GM12875 (cell line): ENCODE measurements around the gene GSG1.
"Not testable (repeated sequence)": the region's sequence is repeated elsewhere in the genome, so short reads cannot be mapped to it uniquely, and the experiment has no call there.

Experiments used
- H3K4me3 ChIP-seq: one replicate; pipeline ENCODE4 v1.5.1; 2011; ENCODE audit warnings: low read depth, low read length, control low read depth
- TF ChIP-seq, protein P1 (sequence below): IDR thresholded peaks from 2 replicates; pipeline ENCODE4 v1.5.1; 2011; ENCODE audit warnings: low read depth, mild to moderate bottlenecking, control low read depth, inconsistent platforms, low read length, moderate library complexity, borderline replicate concordance; ENCODE audit not compliant: insufficient read depth

GSG1 gene

GRCh38 chr12:13066014-13066413 is 37.5 kb downstream of the GSG1 start:
- TF ChIP-seq, protein P1, sequence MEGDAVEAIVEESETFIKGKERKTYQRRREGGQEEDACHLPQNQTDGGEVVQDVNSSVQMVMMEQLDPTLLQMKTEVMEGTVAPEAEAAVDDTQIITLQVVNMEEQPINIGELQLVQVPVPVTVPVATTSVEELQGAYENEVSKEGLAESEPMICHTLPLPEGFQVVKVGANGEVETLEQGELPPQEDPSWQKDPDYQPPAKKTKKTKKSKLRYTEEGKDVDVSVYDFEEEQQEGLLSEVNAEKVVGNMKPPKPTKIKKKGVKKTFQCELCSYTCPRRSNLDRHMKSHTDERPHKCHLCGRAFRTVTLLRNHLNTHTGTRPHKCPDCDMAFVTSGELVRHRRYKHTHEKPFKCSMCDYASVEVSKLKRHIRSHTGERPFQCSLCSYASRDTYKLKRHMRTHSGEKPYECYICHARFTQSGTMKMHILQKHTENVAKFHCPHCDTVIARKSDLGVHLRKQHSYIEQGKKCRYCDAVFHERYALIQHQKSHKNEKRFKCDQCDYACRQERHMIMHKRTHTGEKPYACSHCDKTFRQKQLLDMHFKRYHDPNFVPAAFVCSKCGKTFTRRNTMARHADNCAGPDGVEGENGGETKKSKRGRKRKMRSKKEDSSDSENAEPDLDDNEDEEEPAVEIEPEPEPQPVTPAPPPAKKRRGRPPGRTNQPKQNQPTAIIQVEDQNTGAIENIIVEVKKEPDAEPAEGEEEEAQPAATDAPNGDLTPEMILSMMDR, result no peak
- H3K4me3 ChIP-seq, result no peak overlapping the region

DNA sequence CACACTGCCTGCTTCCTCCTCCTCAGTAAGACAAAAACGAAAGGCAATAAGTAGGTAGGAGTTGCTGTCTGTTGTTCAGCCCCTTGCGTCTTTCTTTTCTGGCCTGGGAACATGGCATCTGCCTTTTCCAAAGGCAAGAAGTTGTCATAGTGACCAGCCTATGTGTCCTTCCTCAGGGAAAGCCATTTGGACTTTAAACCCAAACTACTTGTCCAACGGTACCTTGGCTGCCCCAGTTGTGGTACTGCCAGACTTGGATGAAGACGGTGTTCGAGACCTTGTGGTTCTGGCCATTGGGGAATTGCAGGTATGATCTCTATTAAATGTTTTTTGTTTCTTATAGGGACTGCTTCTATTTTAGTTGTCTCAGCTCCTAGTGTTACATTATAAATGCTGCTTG is 40.8 kb downstream of the GSG1 start:
- TF ChIP-seq, protein P1, result no peak
- H3K4me3 ChIP-seq, result no peak overlapping the region

DNA sequence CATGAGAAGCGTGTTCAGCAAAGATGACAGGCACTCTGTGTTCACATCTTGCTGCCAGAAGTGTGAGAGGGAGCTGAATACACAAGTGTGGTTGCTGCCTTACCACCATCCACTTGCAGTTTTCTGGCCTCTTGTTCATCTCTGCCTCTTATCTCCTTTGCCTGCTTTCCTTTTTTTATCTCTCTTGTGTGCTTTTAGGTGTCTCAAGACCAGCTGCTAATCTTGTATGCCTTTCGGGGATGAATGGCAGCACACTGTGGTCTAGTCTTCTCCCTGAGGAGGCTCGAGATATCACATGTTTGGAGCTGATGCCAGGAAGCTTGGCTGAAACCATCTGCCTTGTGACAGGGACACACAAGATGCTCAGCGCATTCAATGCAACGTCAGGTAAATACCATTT is 42.1 kb downstream of the GSG1 start:
- TF ChIP-seq, protein P1, result no peak
- H3K4me3 ChIP-seq, result no peak overlapping the region

DNA sequence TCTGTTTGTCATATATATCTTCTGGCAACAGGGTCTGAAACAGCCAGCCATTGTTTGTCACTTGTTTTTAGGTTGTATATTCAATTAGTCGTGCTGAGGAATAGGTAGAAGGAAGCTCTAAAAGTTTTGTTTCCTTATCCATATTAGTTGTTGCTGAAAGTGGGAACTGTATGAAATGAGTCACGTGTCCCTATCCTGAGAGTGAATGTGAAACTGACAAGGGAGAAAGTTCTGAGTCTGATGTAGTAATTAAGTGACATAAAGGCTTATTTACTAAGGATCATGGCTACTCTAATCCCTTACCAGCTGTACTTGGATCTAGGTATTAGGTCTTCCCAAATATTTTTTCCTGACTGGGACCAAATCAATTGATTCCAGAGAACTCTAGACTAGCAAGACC is 42.9 kb downstream of the GSG1 start:
- TF ChIP-seq, protein P1, result no peak
- no peak overlapping the region for H3K4me3 ChIP-seq

- not testable (repeated sequence) for H3K4me3 ChIP-seq
Observed at GRCh38 chr12:13053617-13054016, 49.9 kb downstream of the GSG1 start.

DNA sequence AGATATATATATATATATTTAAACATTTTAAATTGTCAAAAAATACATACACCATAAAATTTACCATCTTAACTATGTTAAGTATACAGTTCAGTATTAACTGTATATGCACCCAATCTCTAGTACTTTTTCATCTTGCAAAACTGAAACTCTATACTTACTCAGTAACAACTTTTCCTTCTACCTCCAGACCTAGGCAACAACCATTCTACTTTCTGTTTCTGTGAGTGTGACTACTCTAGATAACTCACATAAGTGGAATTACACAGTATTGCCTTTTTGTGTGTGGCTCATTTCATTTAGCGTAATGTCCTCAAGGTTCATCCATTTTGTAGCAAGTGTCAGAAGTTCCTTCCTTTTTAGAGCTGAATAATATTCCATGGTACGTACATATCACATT is 51.0 kb downstream of the GSG1 start:
- H3K4me3 ChIP-seq, result no peak overlapping the region
- TF ChIP-seq, protein P1, result no peak

- H3K4me3 ChIP-seq, result no peak overlapping the region
- TF ChIP-seq, protein P1, result no peak
Observed at GRCh38 chr12:13049816-13050215, 53.7 kb downstream of the GSG1 start.

DNA sequence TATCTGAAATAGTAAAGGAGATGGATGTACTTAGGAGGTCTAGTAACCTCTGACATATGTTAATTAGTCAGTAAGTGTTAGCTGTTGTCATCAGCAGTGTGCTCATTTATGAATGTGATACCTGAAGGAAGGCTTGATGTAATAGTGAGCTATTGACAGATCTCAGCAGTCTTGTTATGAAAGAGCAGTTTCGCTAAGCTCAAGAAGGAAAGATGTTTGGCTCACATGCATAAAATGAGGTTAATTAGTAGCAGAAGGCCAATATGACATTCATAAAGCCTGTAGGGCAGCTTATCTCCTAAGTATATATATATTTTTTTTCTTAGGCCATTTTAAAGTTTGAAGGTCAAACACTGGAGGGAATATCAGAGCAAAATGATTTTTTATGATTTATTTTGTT is 56.5 kb downstream of the GSG1 start:
- TF ChIP-seq, protein P1, result no peak
- H3K4me3 ChIP-seq, result no peak overlapping the region
